ENCODE data around the gene SLC11A2.

The SLC11A2 gene

DNA sequence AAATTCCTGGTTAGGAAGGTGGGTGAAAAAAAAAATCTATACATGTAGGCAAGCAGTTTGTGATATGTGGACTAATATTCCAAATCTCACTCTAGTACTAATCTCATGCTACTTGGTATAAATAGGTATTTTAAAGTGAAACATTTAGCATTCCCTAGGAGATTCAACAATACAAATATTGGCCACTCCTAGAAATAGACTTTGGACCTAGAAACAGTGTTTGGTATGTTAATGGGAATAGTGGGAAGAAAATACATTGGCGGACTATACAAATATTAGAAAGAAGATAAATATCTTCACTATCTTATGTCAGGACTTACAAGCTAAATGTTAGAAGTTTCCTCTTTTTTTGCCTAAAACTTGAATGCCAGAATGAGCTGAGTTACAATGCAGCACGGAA lies 45.6 kb downstream of the SLC11A2 start:
- H3K36me3 ChIP-seq (ENCODE audit: low read depth): no peaks in the 10 kb centered on the region
- H3K4me3 ChIP-seq (ENCODE audit: severe bottlenecking): no peak overlapping the region
- ATAC-seq (ENCODE audit: low read depth) (no peak), DNase-seq (ENCODE audit: low spot score) (no peak)
- H3K27me3 ChIP-seq (ENCODE audit: insufficient read depth, poor library complexity, severe bottlenecking): no peaks in the 10 kb centered on the region
- H3K9me3 ChIP-seq (ENCODE audit: severe bottlenecking): no peaks in the 10 kb centered on the region
- no peaks in the 10 kb centered on the region for H3K4me1 ChIP-seq (ENCODE audit: insufficient read depth, poor library complexity, severe bottlenecking)
- TF ChIP-seq, protein P1, sequence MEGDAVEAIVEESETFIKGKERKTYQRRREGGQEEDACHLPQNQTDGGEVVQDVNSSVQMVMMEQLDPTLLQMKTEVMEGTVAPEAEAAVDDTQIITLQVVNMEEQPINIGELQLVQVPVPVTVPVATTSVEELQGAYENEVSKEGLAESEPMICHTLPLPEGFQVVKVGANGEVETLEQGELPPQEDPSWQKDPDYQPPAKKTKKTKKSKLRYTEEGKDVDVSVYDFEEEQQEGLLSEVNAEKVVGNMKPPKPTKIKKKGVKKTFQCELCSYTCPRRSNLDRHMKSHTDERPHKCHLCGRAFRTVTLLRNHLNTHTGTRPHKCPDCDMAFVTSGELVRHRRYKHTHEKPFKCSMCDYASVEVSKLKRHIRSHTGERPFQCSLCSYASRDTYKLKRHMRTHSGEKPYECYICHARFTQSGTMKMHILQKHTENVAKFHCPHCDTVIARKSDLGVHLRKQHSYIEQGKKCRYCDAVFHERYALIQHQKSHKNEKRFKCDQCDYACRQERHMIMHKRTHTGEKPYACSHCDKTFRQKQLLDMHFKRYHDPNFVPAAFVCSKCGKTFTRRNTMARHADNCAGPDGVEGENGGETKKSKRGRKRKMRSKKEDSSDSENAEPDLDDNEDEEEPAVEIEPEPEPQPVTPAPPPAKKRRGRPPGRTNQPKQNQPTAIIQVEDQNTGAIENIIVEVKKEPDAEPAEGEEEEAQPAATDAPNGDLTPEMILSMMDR (IDR thresholded peaks at IDR 0.05; ENCODE audit: poor library complexity, severe bottlenecking): no peak
- H3K27ac ChIP-seq (ENCODE audit: poor library complexity, severe bottlenecking): no peak overlapping the region

DNA sequence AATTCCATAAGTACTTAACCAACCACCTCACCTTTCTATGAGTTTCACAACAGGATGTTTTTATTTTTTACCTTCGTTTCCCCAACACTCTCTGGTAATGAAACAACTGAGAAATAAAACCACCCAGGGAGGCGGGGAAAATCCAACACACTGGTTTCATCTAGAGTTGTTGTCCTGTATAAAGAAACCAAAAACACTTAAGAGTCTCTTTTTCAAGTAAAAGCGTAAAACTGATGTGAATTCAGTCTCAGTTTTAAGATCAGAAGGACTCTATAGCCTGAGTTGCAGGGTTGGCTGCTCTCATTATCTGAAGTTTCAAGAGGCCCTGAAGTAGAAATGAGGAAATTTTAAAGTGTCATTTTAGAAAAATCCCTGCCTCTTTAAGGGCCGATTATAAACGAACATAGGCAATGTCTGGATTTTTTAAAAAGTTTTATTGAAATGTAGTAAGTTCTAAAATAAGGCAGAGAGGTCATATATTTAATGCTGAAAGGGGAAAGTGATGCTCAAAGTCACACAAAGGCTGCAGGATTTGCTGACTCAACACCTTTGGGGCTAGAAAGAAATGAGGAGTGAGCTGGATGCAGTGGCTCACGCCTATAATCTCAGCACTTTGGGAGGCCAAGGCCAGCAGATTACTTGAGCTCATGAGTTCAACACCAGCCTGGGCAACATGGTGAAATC lies 46.7 kb downstream of the SLC11A2 start:
- TF ChIP-seq, protein P1 (IDR thresholded peaks at IDR 0.05; ENCODE audit: poor library complexity, severe bottlenecking): no peak
- Histone ChIP-seq H3K4me1 (ENCODE audit: insufficient read depth, poor library complexity, severe bottlenecking) (no peaks in the 10 kb centered on the region), H3K9me3 (ENCODE audit: severe bottlenecking) (no peaks in the 10 kb centered on the region), H3K4me3 (ENCODE audit: severe bottlenecking) (no peak overlapping the region), H3K36me3 (ENCODE audit: low read depth) (no peaks in the 10 kb centered on the region), H3K27ac (ENCODE audit: poor library complexity, severe bottlenecking) (no peak overlapping the region), H3K27me3 (ENCODE audit: insufficient read depth, poor library complexity, severe bottlenecking) (no peaks in the 10 kb centered on the region)
- no peak for ATAC-seq (ENCODE audit: low read depth)
- DNase-seq (ENCODE audit: low spot score): no peak

DNA sequence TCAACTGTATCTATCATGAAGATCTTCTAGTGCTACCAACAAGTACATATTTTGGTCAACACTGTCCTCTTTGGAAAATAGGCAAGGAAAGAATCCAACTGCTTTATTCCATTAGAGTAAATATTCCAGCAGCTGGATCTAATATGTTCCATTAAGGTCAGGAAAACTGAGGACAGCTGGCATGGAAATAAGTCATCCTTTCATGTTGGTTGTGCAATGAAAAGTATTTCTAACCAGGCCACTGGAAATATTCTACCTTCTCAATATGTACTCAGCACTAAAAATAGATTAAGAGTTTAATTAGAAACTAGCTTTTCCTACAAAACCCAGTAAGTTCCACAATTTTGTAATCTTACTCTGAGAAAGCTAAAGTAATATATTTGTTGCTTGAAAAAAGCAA lies 54.2 kb downstream of the SLC11A2 start:
- Histone ChIP-seq H3K4me1 (ENCODE audit: insufficient read depth, poor library complexity, severe bottlenecking) (no peaks in the 10 kb centered on the region), H3K36me3 (ENCODE audit: low read depth) (peaks cover 12% of the 10 kb centered on the region), H3K27ac (ENCODE audit: poor library complexity, severe bottlenecking) (no peak overlapping the region), H3K4me3 (ENCODE audit: severe bottlenecking) (no peak overlapping the region), H3K9me3 (ENCODE audit: severe bottlenecking) (no peaks in the 10 kb centered on the region), H3K27me3 (ENCODE audit: insufficient read depth, poor library complexity, severe bottlenecking) (no peaks in the 10 kb centered on the region)
- no peak for DNase-seq (ENCODE audit: low spot score)
- TF ChIP-seq, protein P1 (IDR thresholded peaks at IDR 0.05; ENCODE audit: poor library complexity, severe bottlenecking): no peak
- ATAC-seq (ENCODE audit: low read depth): no peak

DNA sequence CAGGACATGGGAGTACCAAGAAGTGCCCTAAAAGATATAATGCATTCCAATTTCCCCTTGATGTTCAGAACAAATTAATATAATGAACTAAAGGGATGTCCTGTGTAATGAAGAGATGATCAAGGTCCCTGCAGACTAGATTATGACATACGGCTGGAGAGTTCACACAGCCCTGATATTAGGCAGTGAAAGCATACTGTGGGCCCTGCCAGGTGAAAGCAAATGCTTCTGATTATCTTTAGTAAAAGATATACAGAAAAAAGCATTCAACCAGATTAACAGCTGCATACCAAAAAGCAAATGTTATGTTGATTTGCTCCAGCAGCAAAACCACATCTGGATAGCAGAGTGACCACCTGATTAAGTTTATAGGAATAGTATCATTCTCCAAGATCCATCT lies 61.8 kb downstream of the SLC11A2 start:
- DNase-seq (ENCODE audit: low spot score) (no peak), ATAC-seq (ENCODE audit: low read depth) (no peak)
- no peak overlapping the region for H3K4me3 ChIP-seq (ENCODE audit: severe bottlenecking)
- H3K4me1 ChIP-seq (ENCODE audit: insufficient read depth, poor library complexity, severe bottlenecking): no peaks in the 10 kb centered on the region
- no peaks in the 10 kb centered on the region for H3K27me3 ChIP-seq (ENCODE audit: insufficient read depth, poor library complexity, severe bottlenecking)
- no peaks in the 10 kb centered on the region for H3K9me3 ChIP-seq (ENCODE audit: severe bottlenecking)
- TF ChIP-seq, protein P1 (IDR thresholded peaks at IDR 0.05; ENCODE audit: poor library complexity, severe bottlenecking): no peak
- H3K27ac ChIP-seq (ENCODE audit: poor library complexity, severe bottlenecking): no peak overlapping the region
- H3K36me3 ChIP-seq (ENCODE audit: low read depth): no peaks in the 10 kb centered on the region

DNA sequence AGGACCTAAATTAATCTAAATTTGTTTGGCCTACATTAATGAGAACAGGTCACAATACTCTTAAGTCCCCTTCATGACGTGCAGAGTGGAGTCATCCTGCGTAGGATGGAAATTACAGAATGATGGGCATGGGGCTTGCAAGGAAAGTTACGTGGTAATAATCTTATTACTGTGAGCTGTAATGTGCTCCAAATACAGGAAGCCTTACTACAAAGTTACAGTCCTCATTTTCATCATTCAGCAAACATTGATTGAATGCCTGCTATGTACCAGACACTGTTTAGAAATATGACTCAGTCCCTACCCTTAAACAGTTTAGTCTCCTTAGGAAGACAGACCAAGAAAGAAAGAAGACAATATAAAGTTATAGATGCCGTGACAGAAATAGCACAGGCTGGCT lies 64.5 kb downstream of the SLC11A2 start:
- no peak for ATAC-seq (ENCODE audit: low read depth)

More for the DNA sequence above, 64.5 kb downstream of the SLC11A2 start:
- H3K4me3 ChIP-seq (ENCODE audit: severe bottlenecking): no peak overlapping the region
- H3K9me3 ChIP-seq (ENCODE audit: severe bottlenecking): no peaks in the 10 kb centered on the region
- no peaks in the 10 kb centered on the region for H3K4me1 ChIP-seq (ENCODE audit: insufficient read depth, poor library complexity, severe bottlenecking)
- TF ChIP-seq, protein P1 (IDR thresholded peaks at IDR 0.05; ENCODE audit: poor library complexity, severe bottlenecking): no peak
- no peak for DNase-seq (ENCODE audit: low spot score)
- no peaks in the 10 kb centered on the region for H3K36me3 ChIP-seq (ENCODE audit: low read depth)
- H3K27ac ChIP-seq (ENCODE audit: poor library complexity, severe bottlenecking): no peak overlapping the region
- H3K27me3 ChIP-seq (ENCODE audit: insufficient read depth, poor library complexity, severe bottlenecking): no peaks in the 10 kb centered on the region

Data from RWPE2 (cell line).